ENCODE data around the gene RGS7BP. TPM values are rescaled to one million over a fixed set of nuclear protein-coding genes. Genes with fewer than 3 reads are reported as not detected.
A peak's percentile ranks its signal among the peaks of the same experiment; 100 is the strongest.

RGS7BP gene
- total and polyA plus RNA-seq, 2 experiments from 2014 or later: 3.3 to 5.4 TPM

DNA sequence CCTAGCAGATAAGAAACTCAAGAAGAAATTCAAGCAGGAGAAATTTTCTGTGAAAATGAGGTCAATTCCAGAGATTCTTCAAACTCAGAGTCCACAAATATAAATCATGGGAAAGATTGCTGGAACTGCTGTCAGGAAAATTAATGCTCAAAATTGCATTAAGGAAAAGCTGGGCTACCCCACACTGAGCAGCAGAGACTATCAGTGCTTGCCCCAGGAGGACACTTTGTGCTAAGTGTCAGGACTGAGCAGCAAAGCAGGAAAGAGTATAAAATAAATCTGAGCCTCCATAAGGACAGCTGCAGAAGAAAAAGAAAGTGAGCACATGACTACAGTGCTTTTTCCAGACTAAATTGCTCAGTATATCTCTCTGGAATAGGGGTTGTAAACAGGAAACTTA lies 81.6 kb downstream of the RGS7BP start:
- no peak overlapping the region for H3K4me3 ChIP-seq
- TF ChIP-seq, protein P1, sequence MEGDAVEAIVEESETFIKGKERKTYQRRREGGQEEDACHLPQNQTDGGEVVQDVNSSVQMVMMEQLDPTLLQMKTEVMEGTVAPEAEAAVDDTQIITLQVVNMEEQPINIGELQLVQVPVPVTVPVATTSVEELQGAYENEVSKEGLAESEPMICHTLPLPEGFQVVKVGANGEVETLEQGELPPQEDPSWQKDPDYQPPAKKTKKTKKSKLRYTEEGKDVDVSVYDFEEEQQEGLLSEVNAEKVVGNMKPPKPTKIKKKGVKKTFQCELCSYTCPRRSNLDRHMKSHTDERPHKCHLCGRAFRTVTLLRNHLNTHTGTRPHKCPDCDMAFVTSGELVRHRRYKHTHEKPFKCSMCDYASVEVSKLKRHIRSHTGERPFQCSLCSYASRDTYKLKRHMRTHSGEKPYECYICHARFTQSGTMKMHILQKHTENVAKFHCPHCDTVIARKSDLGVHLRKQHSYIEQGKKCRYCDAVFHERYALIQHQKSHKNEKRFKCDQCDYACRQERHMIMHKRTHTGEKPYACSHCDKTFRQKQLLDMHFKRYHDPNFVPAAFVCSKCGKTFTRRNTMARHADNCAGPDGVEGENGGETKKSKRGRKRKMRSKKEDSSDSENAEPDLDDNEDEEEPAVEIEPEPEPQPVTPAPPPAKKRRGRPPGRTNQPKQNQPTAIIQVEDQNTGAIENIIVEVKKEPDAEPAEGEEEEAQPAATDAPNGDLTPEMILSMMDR (conservative IDR thresholded peaks at IDR 0.05; ENCODE audit: low read depth in 2 of 2): no peak
- H3K9me2 ChIP-seq (ENCODE audit: insufficient read depth): no peaks in the 10 kb centered on the region; the same call in 1 of the 2 replicates
- Mint-ChIP-seq H3K4me1 (peaks cover 3% of the 10 kb centered on the region; the same call in 2 of the 3 replicates), H3K27ac (no peak overlapping the region), H3K27me3 (ENCODE audit: insufficient read depth, low read depth, poor library complexity) (no peaks in the 10 kb centered on the region), H3K9me3 (no peaks in the 10 kb centered on the region), H3K36me3 (ENCODE audit: low read depth) (no peaks in the 10 kb centered on the region), H3K4me3 (no peak overlapping the region)
- DNase-seq (ENCODE audit: low spot score): no peak
- H3K79me2 ChIP-seq (replicated peaks; ENCODE audit: insufficient read depth): no peaks in the 10 kb centered on the region
- no peak overlapping the region for H3K27ac ChIP-seq (ENCODE audit: low read depth)
- no peak for ATAC-seq
- no peaks in the 10 kb centered on the region for H3F3A ChIP-seq (replicated peaks; ENCODE audit: low read depth)
- no peaks in the 10 kb centered on the region for H3K36me3 ChIP-seq (ENCODE audit: insufficient read depth)
- H2AFZ ChIP-seq: no peak overlapping the region
- H3K27me3 ChIP-seq (ENCODE audit: insufficient read depth): no peaks in the 10 kb centered on the region
- H4K20me1 ChIP-seq (replicated peaks; ENCODE audit: insufficient read depth): no peaks in the 10 kb centered on the region
- H3K4me1 ChIP-seq (ENCODE audit: insufficient read depth): peaks cover under 1% of the 10 kb centered on the region; the same call in 1 of the 2 replicates
- no peak overlapping the region for H3K4me2 ChIP-seq

GRCh38 chr5:64592730-64593341 lies 87.0 kb downstream of the RGS7BP start:
- Mint-ChIP-seq H3K9me3 (no peaks in the 10 kb centered on the region), H3K4me3 (no peak overlapping the region), H3K36me3 (ENCODE audit: low read depth) (no peaks in the 10 kb centered on the region), H3K4me1 (peaks cover 26% of the 10 kb centered on the region), H3K27me3 (ENCODE audit: insufficient read depth, low read depth, poor library complexity) (no peaks in the 10 kb centered on the region), H3K27ac (no peak overlapping the region)
- ATAC-seq (peak; percentile 30), DNase-seq (ENCODE audit: low spot score) (peak; percentile 7)
- Histone ChIP-seq H3K79me2 (replicated peaks; ENCODE audit: insufficient read depth) (no peaks in the 10 kb centered on the region), H3K4me2 (0 out of 2 replicates have a peak overlapping the region, but pooled peaks have one; percentile 14), H3K27me3 (ENCODE audit: insufficient read depth) (no peaks in the 10 kb centered on the region), H3K4me3 (no peak overlapping the region), H3K27ac (ENCODE audit: low read depth) (no peak overlapping the region), H2AFZ (no peak overlapping the region), H3K4me1 (ENCODE audit: insufficient read depth) (peaks cover 14% of the 10 kb centered on the region; the same call in 1 of the 2 replicates), H4K20me1 (replicated peaks; ENCODE audit: insufficient read depth) (no peaks in the 10 kb centered on the region), H3K36me3 (ENCODE audit: insufficient read depth) (no peaks in the 10 kb centered on the region), H3F3A (replicated peaks; ENCODE audit: low read depth) (no peaks in the 10 kb centered on the region), H3K9me2 (ENCODE audit: insufficient read depth) (no peaks in the 10 kb centered on the region; the same call in 1 of the 2 replicates)
- TF ChIP-seq ETS1 (IDR thresholded peaks at IDR 0.05) (no peak), ZNF331 (CRISPR knock-in tag; IDR thresholded peaks at IDR 0.05; ENCODE audit: low read depth) (no peak), ZNF114 (CRISPR knock-in tag; IDR thresholded peaks at IDR 0.05) (no peak), JUNB (IDR thresholded peaks at IDR 0.05; ENCODE audit: unreplicated experiment) (no peak), POLR2AphosphoS5 (IDR thresholded peaks at IDR 0.05; ENCODE audit: low read depth) (no peak), EZH2 (IDR thresholded peaks at IDR 0.05; ENCODE audit: low read depth, unreplicated experiment) (no peak), STAT1 (IDR thresholded peaks at IDR 0.05; ENCODE audit: unreplicated experiment) (no peak), EZH2phosphoT487 (IDR thresholded peaks at IDR 0.05; ENCODE audit: unreplicated experiment) (no peak), CREB1 (CRISPR knock-in tag; IDR thresholded peaks at IDR 0.05; ENCODE audit: low read depth) (no peak), NANOG (IDR thresholded peaks at IDR 0.05; ENCODE audit: borderline replicate concordance) (no peak)
- TF ChIP-seq, protein P2, sequence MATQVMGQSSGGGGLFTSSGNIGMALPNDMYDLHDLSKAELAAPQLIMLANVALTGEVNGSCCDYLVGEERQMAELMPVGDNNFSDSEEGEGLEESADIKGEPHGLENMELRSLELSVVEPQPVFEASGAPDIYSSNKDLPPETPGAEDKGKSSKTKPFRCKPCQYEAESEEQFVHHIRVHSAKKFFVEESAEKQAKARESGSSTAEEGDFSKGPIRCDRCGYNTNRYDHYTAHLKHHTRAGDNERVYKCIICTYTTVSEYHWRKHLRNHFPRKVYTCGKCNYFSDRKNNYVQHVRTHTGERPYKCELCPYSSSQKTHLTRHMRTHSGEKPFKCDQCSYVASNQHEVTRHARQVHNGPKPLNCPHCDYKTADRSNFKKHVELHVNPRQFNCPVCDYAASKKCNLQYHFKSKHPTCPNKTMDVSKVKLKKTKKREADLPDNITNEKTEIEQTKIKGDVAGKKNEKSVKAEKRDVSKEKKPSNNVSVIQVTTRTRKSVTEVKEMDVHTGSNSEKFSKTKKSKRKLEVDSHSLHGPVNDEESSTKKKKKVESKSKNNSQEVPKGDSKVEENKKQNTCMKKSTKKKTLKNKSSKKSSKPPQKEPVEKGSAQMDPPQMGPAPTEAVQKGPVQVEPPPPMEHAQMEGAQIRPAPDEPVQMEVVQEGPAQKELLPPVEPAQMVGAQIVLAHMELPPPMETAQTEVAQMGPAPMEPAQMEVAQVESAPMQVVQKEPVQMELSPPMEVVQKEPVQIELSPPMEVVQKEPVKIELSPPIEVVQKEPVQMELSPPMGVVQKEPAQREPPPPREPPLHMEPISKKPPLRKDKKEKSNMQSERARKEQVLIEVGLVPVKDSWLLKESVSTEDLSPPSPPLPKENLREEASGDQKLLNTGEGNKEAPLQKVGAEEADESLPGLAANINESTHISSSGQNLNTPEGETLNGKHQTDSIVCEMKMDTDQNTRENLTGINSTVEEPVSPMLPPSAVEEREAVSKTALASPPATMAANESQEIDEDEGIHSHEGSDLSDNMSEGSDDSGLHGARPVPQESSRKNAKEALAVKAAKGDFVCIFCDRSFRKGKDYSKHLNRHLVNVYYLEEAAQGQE (IDR thresholded peaks at IDR 0.05; ENCODE audit: unreplicated experiment): no peak
- TF ChIP-seq, protein P1 (conservative IDR thresholded peaks at IDR 0.05; ENCODE audit: low read depth in 2 of 2): no peak

Data from GM23338 (cell line).